HCT116 (cell line): ENCODE results near the gene ANXA6. TPM values are rescaled to one million over a fixed set of nuclear protein-coding genes. Genes with fewer than 3 reads are reported as not detected.

Experiments used
- ATAC-seq: fragments of 200-7000 bp; cut with Tn5 transposase; 2 replicates; pipeline ENCODE4 v1.9.1; 2020; ENCODE audit warnings: mild to moderate bottlenecking, moderate library complexity
- BruUV-seq: library from RNA; stranded (reverse); fragments of 400-500 nt; replicated peaks from 2 replicates; lab custom pipeline; 2021; lab: Mats Ljungman, UMichigan
- CTCF ChIA-PET: fragments of 300-600 bp; sonication (Branson Sonifier 250); formaldehyde crosslinking; loops from one replicate; lab custom pipeline; 2021; ENCODE audit warnings: antibody characterized with exemption; lab: Charles Lee
- POLR2A ChIA-PET: fragments of 300-600, 350-600 bp; sonication (Branson Sonifier 250); formaldehyde crosslinking; loops from one replicate; lab custom pipeline; 2021; ENCODE audit warnings: antibody characterized with exemption; lab: Charles Lee
- RAD21 ChIA-PET, 2 experiments: fragments of 300-600 bp; sonication (Branson Sonifier 250); formaldehyde crosslinking; loops; one replicate each; lab custom pipeline; 2023; ENCODE audit warnings: low total read pairs in 2 of 2; ENCODE audit not compliant: uncharacterized antibody in 2 of 2, unreplicated experiment in 2 of 2, low non-redundant PET in 1 of 2; lab: Charles Lee
- DNase-seq: peaks from one replicate; pipeline ENCODE4 v3.0.0-alpha.2; 2010; ENCODE audit warnings: low read depth, low spot score
- H2AFZ ChIP-seq: fragments of 200-600 bp; shearing (Covaris generic), sonication (generic); 2 replicates; pipeline ENCODE4 v1.6.1; 2017; ENCODE audit warnings: low read depth, mixed run types, mixed read lengths, antibody characterized with exemption, low read length; ENCODE audit not compliant: poor library complexity, severe bottlenecking
- H3K27ac ChIP-seq: 2 replicates; pipeline ENCODE4 v1.5.1; 2012; ENCODE audit warnings: low read depth, low read length
- H3K27me3 ChIP-seq: fragments of 200-600 bp; sonication (generic); 2 replicates; pipeline ENCODE4 v1.6.1; 2016; ENCODE audit warnings: mixed run types, low read length, mixed read lengths; ENCODE audit not compliant: insufficient read depth
- H3K36me3 ChIP-seq, 2 experiments: fragments of 200-500 bp in 1 of 2; fragments of 200-600 bp in 1 of 2; sonication (Bioruptor generic) in 1 of 2; sonication (generic) in 1 of 2; 2 replicates each; pipeline versions ENCODE4 v1.5.1 to v1.6.1; 2014 to 2016; ENCODE audit warnings: low read length in 2 of 2, inconsistent platforms in 1 of 2, mixed read lengths in 1 of 2, mixed run types in 1 of 2; ENCODE audit not compliant: insufficient read depth in 2 of 2, control insufficient read depth in 1 of 2
- H3K4me1 ChIP-seq, 2 experiments: fragments of 200-600 bp in 1 of 2; sonication (generic) in 1 of 2; 2 replicates each; pipeline versions ENCODE4 v1.5.1 to v1.6.1; 2012 to 2017; ENCODE audit warnings: low read length in 2 of 2, inconsistent platforms in 1 of 2, mild to moderate bottlenecking in 1 of 2, mixed read lengths in 1 of 2, mixed run types in 1 of 2, moderate library complexity in 1 of 2; ENCODE audit not compliant: insufficient read depth in 2 of 2, control insufficient read depth in 1 of 2
- H3K4me2 ChIP-seq: fragments of 200-600 bp; sonication (generic); 2 replicates; pipeline ENCODE4 v1.6.1; 2017; ENCODE audit warnings: mixed run types, low read length, mixed read lengths
- H3K4me3 ChIP-seq, 2 experiments: fragments of 200-600 bp in 1 of 2; sonication (generic) in 1 of 2; replicated peaks in 1 of 2; 2 replicates each; pipeline ENCODE4 v1.5.1; 2011 to 2016; ENCODE audit warnings: low read length in 2 of 2, control low read depth in 1 of 2, low read depth in 1 of 2, mild to moderate bottlenecking in 1 of 2, mixed read lengths in 1 of 2, mixed run types in 1 of 2
- H3K79me2 ChIP-seq: fragments of 200-600 bp; sonication (generic); 2 replicates; pipeline ENCODE4 v1.6.1; 2017; ENCODE audit warnings: mild to moderate bottlenecking, mixed run types, low read length, moderate library complexity, mixed read lengths; ENCODE audit not compliant: insufficient read depth
- H3K9ac ChIP-seq: fragments of 200-600 bp; sonication (generic); 2 replicates; pipeline ENCODE4 v1.6.1; 2016; ENCODE audit warnings: low read length, mixed read lengths
- H3K9me2 ChIP-seq: fragments of 200-600 bp; sonication (generic), shearing (Covaris generic); 2 replicates; pipeline ENCODE4 v1.6.1; 2017; ENCODE audit warnings: mixed run types, mild to moderate bottlenecking, moderate library complexity; ENCODE audit not compliant: insufficient read depth
- H3K9me3 ChIP-seq, 2 experiments: fragments of 200-500 bp in 1 of 2; fragments of 200-600 bp in 1 of 2; sonication (Bioruptor generic) in 1 of 2; sonication (generic) in 1 of 2; 2 replicates each; pipeline ENCODE4 v1.6.1; 2014 to 2017; ENCODE audit warnings: low read length in 2 of 2, mixed read lengths in 2 of 2, inconsistent platforms in 1 of 2, low read depth in 1 of 2, mild to moderate bottlenecking in 1 of 2, mixed run types in 1 of 2, moderate library complexity in 1 of 2; ENCODE audit not compliant: control insufficient read depth in 1 of 2, insufficient read depth in 1 of 2
- H4K20me1 ChIP-seq: fragments of 200-600 bp; sonication (generic), shearing (Covaris generic); 2 replicates; pipeline ENCODE4 v1.6.1; 2017; ENCODE audit warnings: mixed run types, mild to moderate bottlenecking, moderate library complexity; ENCODE audit not compliant: insufficient read depth
- CEBPB ChIP-seq: IDR thresholded peaks from 2 replicates; pipeline ENCODE4 v1.6.1; 2012; ENCODE audit warnings: low read depth
- ELF1 ChIP-seq: IDR thresholded peaks from 2 replicates; pipeline ENCODE4 v1.6.1; 2012; ENCODE audit warnings: low read depth, borderline replicate concordance
- EZH2 ChIP-seq: fragments of 200-600 bp; sonication (generic); IDR thresholded peaks from 2 replicates; pipeline ENCODE4 v1.6.1; 2017; ENCODE audit warnings: antibody characterized with exemption, mixed run types
- MAX ChIP-seq: IDR thresholded peaks from 2 replicates; pipeline ENCODE4 v1.6.1; 2012
- POLR2A ChIP-seq: IDR thresholded peaks from 2 replicates; pipeline ENCODE4 v1.7.0; 2011; ENCODE audit warnings: borderline replicate concordance; ENCODE audit not compliant: insufficient read depth, insufficient read length; ENCODE audit errors: extremely low read depth
- REST ChIP-seq: IDR thresholded peaks from 2 replicates; pipeline ENCODE4 v1.6.1; 2012; ENCODE audit warnings: low read depth
- SRF ChIP-seq: IDR thresholded peaks from 2 replicates; pipeline ENCODE4 v1.6.1; 2012; ENCODE audit warnings: low read depth
- YY1 ChIP-seq: IDR thresholded peaks from 2 replicates; pipeline ENCODE4 v1.6.1; 2011; ENCODE audit warnings: low read length, low read depth, moderate library complexity, mild to moderate bottlenecking; ENCODE audit not compliant: insufficient replicate concordance; ENCODE audit errors: extremely low read depth
- ZNF274 ChIP-seq: fragments of 200-500 bp; sonication (Bioruptor generic); IDR thresholded peaks from 2 replicates; pipeline ENCODE4 v1.6.1; 2014; ENCODE audit warnings: mild to moderate bottlenecking, low read depth, low read length, inconsistent platforms
- intact Hi-C: fragments of 100-400 bp; cut with micrococcal nuclease; formaldehyde crosslinking; loops from 2 replicates; pipeline ENCODE4 v1.10.0; 2022
- total RNA-seq: library from RNA; stranded (reverse); gene quantifications from one replicate; pipeline ENCODE4 v1.2.1, GENCODE V29; 2021; ENCODE audit not compliant: unreplicated experiment
- TF ChIP-seq, protein P1 (sequence below): IDR thresholded peaks from 2 replicates; pipeline ENCODE4 v1.6.1; 2012

The ANXA6 gene
- total RNA-seq, 1 experiment from 2014 or later: 71.9 TPM

DNA sequence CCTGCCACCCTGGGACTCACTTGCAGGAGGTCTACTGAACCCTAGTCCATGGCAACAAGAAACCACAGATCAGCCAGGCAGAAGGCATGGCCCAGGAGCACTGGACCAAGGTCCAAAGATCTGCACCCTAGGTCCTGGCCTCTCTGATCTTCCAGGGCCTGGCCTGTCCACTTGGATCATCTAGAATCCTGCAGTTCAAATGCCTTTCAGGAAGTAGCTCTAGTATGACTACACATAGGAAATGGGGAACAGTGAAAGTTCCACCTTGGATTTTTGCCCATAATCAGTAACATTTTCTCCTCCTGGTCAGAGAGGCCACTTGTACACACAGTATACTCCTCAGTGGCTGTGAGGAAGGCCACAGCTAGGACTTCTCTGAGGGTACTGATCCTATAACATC lies 11.5 kb downstream of the ANXA6 start (continued):
- TF ChIP-seq REST (no peak), YY1 (no peak), MAX (no peak), ZNF274 (no peak), ELF1 (no peak), SRF (no peak)
- TF ChIP-seq, protein P1, sequence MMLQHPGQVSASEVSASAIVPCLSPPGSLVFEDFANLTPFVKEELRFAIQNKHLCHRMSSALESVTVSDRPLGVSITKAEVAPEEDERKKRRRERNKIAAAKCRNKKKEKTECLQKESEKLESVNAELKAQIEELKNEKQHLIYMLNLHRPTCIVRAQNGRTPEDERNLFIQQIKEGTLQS: no peak
- TF ChIP-seq, all 23 proteins: peak for 0

DNA sequence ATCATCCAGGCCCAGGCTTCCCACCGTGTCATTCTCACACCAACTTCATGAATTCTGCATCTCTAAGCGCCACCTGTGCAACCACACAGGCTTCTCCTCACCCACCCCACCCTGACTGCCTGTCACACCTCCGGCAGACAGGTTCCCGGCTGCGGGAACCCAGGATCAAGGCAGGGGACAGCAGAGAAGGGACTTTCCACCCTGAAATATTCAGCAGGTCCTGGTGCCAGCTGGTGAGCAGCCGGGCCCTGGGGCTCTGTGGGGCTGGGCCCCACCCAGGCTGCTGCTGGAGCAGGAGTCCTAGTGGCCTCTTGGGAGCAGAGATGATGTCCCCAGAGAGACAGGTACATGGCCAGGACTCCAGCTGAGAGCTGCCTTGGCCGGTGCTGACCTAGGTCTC lies 12.7 kb downstream of the ANXA6 start:
- Histone ChIP-seq H3K4me3 (no peak overlapping the region), H3K4me2 (no peak overlapping the region), H3K79me2 (no peaks in the 10 kb centered on the region), H3K27me3 (no peaks in the 10 kb centered on the region), H2AFZ (no peak overlapping the region), H3K4me1 (no peaks in the 10 kb centered on the region), H3K27ac (no peak overlapping the region), H4K20me1 (no peaks in the 10 kb centered on the region), H3K9ac (no peak overlapping the region), H3K9me3 (no peaks in the 10 kb centered on the region), H3K9me2 (no peaks in the 10 kb centered on the region), H3K36me3 (no peaks in the 10 kb centered on the region; a peak in 1 of 4 replicates)
- ATAC-seq: no peak
- no TSS peak for BruUV-seq
- intact Hi-C loops: no loop called here
- no peak for TF ChIP-seq EZH2
- TF ChIP-seq CEBPB: no peak
- TF ChIP-seq POLR2A: no peak
- ChIA-PET POLR2A (no interaction called here), RAD21 (no interaction called here), CTCF (no interaction called here)
- DNase-seq: no peak
